Measurements from ENCODE around the gene C5orf58.

DNA sequence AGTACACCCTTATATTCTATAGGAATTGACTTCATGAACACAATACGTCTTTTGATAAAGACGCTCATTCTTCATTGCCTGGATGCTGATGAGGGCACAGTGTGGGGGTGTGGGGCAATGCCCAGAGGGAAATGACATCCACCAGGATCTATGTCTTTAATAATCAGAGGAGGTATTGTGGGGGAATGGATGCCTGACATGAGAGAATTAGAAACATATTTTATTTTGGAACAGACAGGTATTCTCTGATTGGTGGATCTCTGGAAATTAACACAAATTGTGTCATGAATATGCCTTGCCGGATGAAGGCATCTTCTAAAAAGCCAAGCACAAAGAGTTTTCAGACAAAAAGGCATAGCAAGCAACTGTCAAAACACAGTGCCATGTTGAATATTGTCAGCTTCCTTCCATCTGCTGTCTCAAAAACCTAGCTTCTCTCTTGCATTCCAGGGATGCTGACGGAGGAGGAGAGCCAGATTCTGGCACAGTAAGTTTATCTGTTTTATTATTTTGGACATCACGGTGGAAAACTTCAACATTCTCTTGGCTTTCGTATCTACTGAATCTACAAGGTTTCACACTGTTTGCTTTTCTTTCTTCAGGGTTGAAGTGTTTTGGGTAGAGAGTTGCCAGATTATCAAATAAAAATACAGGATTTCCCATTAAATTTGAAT is 3.9 kb upstream of the C5orf58 start:
- TF ChIP-seq ARNTL (CRISPR knock-in tag; IDR thresholded peaks at IDR 0.05; ENCODE audit: borderline replicate concordance, low read depth) = no peak
- no peak for TF ChIP-seq GLIS3 (CRISPR knock-in tag; IDR thresholded peaks at IDR 0.05)
- no peak for TF ChIP-seq ZFP30 (CRISPR knock-in tag; IDR thresholded peaks at IDR 0.05)
- no peak for TF ChIP-seq ISL1 (CRISPR knock-in tag; IDR thresholded peaks at IDR 0.05)
- TF ChIP-seq, protein P1, sequence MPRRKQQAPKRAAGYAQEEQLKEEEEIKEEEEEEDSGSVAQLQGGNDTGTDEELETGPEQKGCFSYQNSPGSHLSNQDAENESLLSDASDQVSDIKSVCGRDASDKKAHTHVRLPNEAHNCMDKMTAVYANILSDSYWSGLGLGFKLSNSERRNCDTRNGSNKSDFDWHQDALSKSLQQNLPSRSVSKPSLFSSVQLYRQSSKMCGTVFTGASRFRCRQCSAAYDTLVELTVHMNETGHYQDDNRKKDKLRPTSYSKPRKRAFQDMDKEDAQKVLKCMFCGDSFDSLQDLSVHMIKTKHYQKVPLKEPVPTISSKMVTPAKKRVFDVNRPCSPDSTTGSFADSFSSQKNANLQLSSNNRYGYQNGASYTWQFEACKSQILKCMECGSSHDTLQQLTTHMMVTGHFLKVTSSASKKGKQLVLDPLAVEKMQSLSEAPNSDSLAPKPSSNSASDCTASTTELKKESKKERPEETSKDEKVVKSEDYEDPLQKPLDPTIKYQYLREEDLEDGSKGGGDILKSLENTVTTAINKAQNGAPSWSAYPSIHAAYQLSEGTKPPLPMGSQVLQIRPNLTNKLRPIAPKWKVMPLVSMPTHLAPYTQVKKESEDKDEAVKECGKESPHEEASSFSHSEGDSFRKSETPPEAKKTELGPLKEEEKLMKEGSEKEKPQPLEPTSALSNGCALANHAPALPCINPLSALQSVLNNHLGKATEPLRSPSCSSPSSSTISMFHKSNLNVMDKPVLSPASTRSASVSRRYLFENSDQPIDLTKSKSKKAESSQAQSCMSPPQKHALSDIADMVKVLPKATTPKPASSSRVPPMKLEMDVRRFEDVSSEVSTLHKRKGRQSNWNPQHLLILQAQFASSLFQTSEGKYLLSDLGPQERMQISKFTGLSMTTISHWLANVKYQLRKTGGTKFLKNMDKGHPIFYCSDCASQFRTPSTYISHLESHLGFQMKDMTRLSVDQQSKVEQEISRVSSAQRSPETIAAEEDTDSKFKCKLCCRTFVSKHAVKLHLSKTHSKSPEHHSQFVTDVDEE (CRISPR knock-in tag; IDR thresholded peaks at IDR 0.05) = no peak
- no peak for TF ChIP-seq ZNF70 (CRISPR knock-in tag; IDR thresholded peaks at IDR 0.05)
